ENCODE data around the gene CCDC60.
"Not testable (repeated sequence)": the region's sequence is repeated elsewhere in the genome, so short reads cannot be mapped to it uniquely, and the experiment has no call there.

The CCDC60 gene

GRCh38 chr12:119338593-119339363, 4.2 kb downstream of the CCDC60 start:
- DNase-seq, result no peak

GRCh38 chr12:119340578-119340977, 6.0 kb downstream of the CCDC60 start:
- no peak for DNase-seq

DNA sequence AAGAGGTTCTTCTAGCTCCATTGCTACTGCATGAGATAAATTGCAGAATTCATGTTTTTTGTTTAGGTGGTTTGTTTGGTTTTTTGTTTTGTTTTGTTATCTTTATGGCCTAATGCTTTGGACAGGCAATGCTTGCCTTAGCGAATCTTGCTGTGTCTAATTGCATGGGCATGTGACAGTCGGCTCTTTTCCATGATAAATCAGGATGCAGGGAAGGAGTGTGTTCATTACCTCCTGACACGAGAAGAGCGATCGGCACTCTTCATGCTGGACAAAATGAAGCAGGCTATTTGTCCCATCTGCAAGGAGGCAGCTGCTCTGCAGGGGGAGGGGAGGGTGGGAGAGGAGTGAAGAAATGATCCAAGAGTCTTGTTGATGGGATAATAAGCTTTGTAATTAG, 6.5 kb downstream of the CCDC60 start:
- no peak for DNase-seq

- DNase-seq, result no peak
These were observed 7.5 kb downstream of the CCDC60 start for GRCh38 chr12:119341988-119342387.

DNA sequence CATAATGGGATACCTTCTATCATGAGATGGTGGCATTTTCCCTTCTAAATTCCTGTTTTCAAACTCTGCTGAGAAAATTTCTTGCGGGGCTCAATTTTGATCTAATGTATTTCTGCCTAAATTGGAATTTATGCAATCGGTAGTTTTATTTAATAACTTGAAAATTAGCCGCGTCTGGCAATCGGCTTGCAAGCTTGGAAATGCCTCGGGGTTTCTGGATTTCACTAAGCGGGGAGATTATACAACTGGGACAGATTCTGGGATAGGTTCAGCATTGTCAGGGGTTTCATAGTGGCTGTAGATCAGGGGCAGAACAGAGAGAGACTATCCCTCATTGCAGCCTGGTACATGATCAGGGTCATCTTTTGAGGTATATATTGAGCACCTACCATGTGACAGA, 8.6 kb downstream of the CCDC60 start:
- DNase-seq, result no peak

GRCh38 chr12:119354172-119354571, 19.6 kb downstream of the CCDC60 start:
- no peak for DNase-seq

DNA sequence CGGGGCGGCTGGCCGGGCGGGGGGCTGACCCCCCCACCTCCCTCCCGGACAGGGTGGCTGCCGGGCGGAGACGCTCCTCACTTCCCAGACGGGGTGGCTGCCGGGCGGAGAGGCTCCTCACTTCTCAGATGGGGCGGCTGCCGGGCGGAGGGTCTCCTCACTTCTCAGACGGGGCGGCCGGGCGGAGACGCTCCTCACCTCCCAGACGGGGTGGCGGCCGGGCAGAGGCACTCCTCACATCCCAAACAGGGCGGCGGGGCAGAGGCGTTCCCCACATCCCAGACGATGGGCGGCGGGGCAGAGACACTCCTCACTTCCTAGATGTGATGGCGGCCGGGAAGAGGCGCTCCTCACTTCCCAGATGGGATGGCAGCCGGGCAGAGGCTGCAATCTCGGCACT, 25.8 kb downstream of the CCDC60 start:
- not testable (repeated sequence) for DNase-seq

DNA sequence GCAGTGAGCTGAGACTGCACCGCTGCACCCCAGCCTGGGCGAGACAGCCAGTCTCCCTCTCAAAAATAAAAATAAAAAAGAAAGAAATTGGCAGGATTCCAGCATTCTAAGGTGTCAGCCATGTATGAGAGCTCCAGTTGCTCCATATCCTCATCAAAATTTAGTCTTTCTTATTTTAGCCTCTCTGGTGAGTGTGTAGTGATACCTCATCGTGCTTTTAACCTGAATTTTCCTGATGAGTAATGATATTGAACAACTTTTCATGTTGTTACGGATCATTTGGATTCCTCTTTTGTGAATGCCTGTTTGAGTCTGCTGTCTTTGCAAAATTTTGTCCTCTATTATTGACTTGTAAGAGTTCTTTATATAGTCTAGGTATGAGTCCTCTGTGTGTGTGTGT, 28.5 kb downstream of the CCDC60 start:
- no peak for DNase-seq

- no peak for DNase-seq
These were observed 29.0 kb downstream of the CCDC60 start for GRCh38 chr12:119363490-119363889.

DNA sequence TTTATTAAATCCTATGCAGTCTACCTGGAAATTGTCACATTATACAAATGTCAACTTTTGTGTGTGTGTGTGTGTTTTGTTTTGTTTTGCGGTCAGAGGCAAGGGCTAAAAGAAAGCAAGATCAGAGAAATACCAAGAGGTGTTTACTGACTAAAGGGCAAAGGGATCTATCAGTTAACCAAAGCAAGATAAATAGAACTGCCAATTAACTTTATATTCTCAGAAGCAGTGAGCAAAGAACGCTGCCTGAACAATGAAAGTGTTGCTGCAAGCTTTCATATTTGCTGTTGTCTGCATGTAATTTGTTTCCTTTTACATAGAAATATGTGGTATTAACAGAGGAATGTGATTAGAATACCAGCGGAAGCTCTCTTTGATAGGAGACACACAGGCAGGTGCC, 30.9 kb downstream of the CCDC60 start:
- DNase-seq, result no peak

DNA sequence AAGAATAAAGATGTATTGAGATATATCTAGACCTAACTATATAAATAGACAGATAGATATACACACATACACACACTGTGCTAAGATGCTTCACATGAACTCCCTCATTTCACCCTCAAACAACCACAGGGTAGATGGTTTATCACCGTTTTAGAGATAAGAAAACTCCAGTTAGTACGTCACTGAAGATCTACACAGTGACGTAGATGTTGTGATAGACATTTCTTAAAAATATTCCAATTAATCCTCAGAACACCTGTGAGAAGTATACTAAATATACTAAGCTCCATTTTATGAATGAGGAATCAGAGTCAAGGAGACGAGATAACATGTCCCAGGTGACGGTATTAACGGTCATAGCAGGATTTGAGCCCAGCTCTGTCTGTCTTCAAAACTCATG, 31.5 kb downstream of the CCDC60 start:
- DNase-seq, result no peak

DNA sequence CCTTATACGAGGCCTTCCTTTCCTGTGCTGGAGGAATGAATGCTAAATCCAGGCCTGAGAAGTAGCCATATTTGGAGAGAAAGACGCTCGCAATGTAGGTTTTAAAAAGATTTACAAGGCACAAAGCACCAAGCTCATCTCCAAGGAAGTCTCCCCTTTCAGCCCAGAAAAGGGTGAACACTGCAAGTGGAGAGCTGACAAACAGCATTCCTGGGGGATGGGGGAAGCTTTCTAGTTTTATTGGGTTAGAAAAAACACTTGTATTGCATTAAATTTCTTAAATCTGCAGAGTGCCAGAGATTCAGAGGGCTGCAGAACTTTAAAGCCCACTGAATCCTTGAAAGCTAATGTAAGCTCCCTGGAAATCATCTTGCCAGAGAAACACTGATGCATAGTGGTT, 34.6 kb downstream of the CCDC60 start:
- no peak for DNase-seq

GRCh38 chr12:119369907-119370546, 35.5 kb downstream of the CCDC60 start:
- no peak for DNase-seq

DNA sequence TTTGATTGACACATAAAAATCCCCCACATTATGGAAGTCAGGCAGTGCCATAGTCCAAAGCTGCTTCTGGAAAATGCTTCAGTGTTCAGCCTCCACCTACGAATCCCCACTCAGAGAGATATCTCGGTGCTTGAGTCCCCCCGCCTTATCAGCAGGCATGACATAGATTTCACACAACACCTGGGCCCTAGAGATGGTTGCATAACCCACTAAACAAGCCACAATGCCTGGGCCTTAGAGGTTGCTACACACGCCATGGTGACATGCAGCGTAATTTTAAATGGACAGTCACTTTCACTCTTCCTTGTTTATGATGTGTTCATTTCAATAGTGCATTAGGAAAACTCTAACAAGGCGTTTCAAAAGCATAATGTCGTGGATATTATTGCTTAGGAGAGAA, 38.0 kb downstream of the CCDC60 start:
- no peak for DNase-seq

DNA sequence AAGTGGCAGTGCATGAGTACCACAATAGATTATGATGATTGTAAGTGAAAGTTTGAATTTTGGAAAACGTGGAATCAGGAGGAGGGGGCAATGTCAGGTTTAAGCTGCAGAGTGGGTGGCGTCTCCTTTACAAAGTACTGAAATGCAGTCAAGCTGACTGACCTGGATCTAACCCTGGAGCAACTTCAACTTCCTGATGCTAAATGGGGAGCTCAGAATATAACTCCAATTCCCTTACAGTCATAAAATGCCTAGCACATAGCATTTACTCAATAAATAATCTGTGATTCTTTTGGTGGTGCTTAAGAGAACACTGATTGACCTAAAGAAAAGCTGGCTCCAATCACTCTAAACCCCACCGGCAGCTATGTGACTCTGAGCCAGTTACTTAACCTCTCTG, 38.5 kb downstream of the CCDC60 start:
- no peak for DNase-seq

GRCh38 chr12:119373666-119374065, 39.1 kb downstream of the CCDC60 start:
- DNase-seq, result no peak

DNA sequence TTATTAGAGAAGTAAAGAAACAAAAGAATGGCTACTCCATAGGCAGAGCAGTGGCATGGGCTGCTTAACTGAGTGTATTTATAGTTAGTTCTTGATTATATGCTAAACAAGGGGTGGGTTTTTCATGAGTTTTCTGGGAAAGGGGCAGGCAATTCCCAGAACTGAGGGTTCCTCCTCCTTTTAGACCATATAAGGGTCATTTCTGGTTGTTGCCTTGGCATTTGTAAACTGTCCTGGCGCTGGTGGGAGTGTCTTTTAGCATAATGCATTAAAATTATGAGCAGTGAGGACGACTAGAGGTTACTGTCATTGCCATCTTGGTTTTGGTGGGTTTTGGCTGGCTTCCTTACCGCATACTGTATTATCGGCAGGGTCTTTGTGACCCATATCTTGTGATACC, 40.1 kb downstream of the CCDC60 start:
- no peak for DNase-seq

DNA sequence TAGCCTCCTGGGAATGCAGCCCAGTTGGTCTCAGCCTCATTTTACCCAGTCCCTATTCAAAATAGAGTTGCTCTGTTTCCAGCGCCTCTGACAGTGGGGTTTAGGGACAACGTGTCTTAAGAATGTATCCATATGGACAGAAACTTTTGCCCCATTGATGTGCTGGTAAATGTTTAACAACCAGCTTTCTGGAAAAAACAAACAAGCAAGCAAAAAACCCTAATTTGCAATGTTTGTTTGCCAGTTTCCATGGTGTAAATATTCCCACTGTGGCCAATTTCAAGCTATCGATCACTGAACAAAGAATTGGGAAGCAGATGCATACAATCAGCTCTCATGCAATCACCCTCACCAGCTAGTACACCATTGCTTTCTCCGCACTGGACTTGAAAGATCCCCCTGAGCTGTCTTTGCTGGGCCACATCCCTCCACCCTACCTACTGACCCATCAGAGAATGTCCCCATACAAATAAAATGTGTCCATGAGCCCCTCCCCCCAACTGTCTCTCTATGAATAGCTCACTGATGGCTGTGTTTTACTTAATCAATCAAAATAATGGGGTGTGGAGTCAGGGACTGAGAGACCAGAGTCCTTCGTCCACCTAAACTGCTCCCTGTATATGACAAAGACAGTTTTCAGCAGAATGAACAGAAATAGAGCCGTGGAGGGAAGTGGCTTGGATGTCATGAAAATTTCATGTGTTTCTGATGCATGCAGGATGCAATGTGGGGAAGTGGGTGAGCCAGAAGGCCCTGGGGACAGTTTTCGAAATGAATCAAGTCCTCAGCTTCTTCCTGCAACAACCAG, 40.8 kb downstream of the CCDC60 start:
- no peak for DNase-seq

- DNase-seq, result no peak
These were observed 41.3 kb downstream of the CCDC60 start for GRCh38 chr12:119375883-119376190.

DNA sequence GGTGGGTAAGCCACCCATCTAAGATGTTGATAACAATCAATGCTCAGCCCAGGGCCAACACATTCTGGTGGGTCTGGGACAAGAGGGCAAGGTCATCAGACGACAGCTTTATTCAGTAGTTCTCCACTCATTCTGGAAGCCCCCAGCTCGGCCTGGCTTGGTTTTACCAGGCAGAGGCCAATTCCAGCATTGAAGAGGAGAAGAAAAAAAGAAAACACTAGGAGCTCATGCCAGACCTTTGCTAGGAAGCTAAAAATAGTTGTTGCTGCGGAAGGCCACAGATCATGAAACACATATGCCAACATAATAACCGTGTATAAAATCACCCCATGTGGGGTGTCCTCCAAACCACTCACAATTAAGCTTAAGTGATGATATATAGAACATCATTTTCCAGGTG, 44.4 kb downstream of the CCDC60 start:
- no peak for DNase-seq

DNA sequence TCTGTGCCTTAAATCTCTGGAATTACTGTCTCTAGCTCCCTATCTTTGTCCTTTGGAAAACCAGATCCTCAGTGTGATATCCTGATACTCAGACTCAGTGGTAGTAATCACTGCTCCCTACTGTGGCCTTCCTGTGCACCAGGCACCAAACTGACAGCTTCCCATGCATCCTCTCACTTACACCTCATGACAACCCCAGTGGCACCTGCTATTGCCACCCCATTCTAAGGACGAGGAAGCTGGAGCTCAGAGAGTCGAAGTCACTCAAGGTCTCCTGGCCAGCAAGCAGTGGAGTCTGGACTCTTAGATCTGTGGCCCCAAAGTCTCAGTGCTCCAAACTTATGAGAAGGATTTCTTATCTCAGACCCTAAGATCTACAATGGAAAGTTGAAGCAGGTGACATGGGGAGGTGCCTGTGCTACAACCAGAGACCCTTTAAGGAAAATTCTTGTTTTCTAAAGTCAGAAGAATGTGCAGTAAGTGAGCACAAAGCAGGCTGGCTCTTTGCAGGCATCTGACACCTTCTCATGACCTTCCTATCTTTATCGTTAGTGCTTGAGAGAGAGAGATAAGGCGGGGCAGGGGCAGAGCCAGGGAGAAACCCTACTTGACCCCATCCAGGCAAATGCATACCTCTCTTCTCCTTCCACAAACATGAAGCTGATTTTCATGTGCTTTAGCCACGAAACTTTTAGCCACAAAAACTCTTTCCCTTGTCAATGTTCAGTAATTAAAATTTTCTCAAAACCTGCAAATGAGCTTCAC, 47.1 kb downstream of the CCDC60 start:
- no peak for DNase-seq

GRCh38 chr12:119383206-119383605, 48.7 kb downstream of the CCDC60 start:
- DNase-seq, result no peak

DNA sequence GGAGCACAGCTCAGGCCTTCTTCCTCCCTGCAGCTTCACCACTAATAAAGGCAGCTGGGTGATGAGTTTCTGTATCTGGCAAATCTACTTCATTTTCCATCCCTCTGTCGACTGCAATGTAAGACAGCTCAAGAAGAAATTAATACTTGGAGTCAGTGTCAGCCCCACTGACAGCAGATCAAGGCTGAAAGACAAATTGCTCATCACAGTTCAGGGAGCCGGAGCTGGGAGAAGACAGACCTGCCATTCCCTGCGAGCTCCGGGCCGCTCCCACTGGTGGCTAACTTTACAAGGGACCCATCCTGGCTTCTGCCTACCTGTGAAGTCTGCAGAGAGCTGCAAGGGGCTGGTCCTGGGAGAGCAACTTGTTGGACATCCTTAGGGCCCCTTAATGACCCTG, 49.8 kb downstream of the CCDC60 start:
- DNase-seq, result no peak

Data from stimulated activated CD4-positive, alpha-beta T cell treated with anti-CD3 and anti-CD28 coated beads, Interleukin-4, amount 100 ng/mL, for 24 hours (primary cell).